K562 (cell line): ENCODE measurements around the gene EIF5. TPM values are rescaled to one million over a fixed set of nuclear protein-coding genes. Genes with fewer than 3 reads are reported as not detected.

Source experiments
- BHLHE40 ChIP-seq: IDR thresholded peaks from 2 replicates; pipeline ENCODE4 v1.6.1; 2011; ENCODE audit warnings: low read length, improper control_type of control experiment
- FOSL1 ChIP-seq: fragments of 200-800 bp; sonication (Bioruptor generic); conservative IDR thresholded peaks from 2 replicates; pipeline ENCODE4 v1.6.1; 2016; ENCODE audit warnings: missing genetic modification characterization, missing compliant biosample characterization
- MGA ChIP-seq: fragments of 450-650 bp; IDR thresholded peaks from 2 replicates; pipeline ENCODE4 v1.6.1; 2016; ENCODE audit warnings: mild to moderate bottlenecking, moderate library complexity
- POLR2G ChIP-seq: fragments of 200-400 bp; formaldehyde crosslinking; IDR thresholded peaks from 2 replicates; pipeline ENCODE4 v1.6.1; 2017; ENCODE audit warnings: low read depth, mild to moderate bottlenecking, antibody characterized with exemption, low read length, moderate library complexity
- RAD51 ChIP-seq: fragments of 450-650 bp; IDR thresholded peaks from 2 replicates; pipeline ENCODE4 v1.7.1; 2016; ENCODE audit warnings: low read depth, mild to moderate bottlenecking, borderline replicate concordance
- ZNF644 ChIP-seq: fragments of 200-800 bp; sonication (Bioruptor generic); IDR thresholded peaks from 2 replicates; pipeline ENCODE4 v1.6.1; 2016; ENCODE audit warnings: low read depth, missing genetic modification characterization, missing compliant biosample characterization
- polyA plus RNA-seq, 8 experiments: library from polyadenylated mRNA; depleted of rRNA in 4 of 8; stranded (reverse) in 5 of 8; unstranded in 3 of 8; fragments of >200 nt; fragmentation: Nextera tagmentation in 2 of 8; fragmentation: Illumina TruSeq in 1 of 8; extraction: Ambion mirVana in 2 of 8; extraction: Trizol in 1 of 8; gene quantifications; 2 replicates each; pipeline versions ENCODE4 v1.2.1 to v1.2.3, GENCODE V29; 2011 to 2014; ENCODE audit warnings: inconsistent platforms in 1 of 8, missing spikeins in 1 of 8
- total RNA-seq, 7 experiments: library from RNA; depleted of rRNA in 6 of 7; stranded (reverse); fragments of >200 nt in 6 of 7; fragmentation: Illumina TruSeq in 2 of 7; extraction: Trizol in 2 of 7; gene quantifications; 2 replicates each; pipeline versions ENCODE4 v1.2.1 to v1.2.3, GENCODE V29; 2011 to 2021; ENCODE audit warnings: low replicate concordance in 1 of 7
- TF ChIP-seq, protein P1 (sequence below): sonication (generic); formaldehyde crosslinking; IDR thresholded peaks from 2 replicates; pipeline ENCODE4 v1.8.0; 2023; ENCODE audit warnings: mild to moderate bottlenecking, missing genetic modification reagents
- TF ChIP-seq, protein P2 (sequence below): fragments of 250-450 bp; sonication (Bioruptor Pico); IDR thresholded peaks from 2 replicates; pipeline ENCODE4 v1.4.0; 2020; ENCODE audit warnings: mild to moderate bottlenecking, moderate library complexity, borderline replicate concordance

EIF5 gene
- total and polyA plus RNA-seq, 9 of the 15 experiments (the other 6 are each of a cell fraction or from before 2014, with no cell fraction given), result 92.7 to 442 (median 190) TPM

- TF ChIP-seq MGA (peak; percentile 45; the same call in 1 of the 2 replicates), POLR2G (no peak), FOSL1 (peak; percentile 64), ZNF644 (tag) (no peak), RAD51 (peak; percentile 45; the same call in 1 of the 2 replicates), BHLHE40 (peak; percentile 78)
- TF ChIP-seq, protein P1, sequence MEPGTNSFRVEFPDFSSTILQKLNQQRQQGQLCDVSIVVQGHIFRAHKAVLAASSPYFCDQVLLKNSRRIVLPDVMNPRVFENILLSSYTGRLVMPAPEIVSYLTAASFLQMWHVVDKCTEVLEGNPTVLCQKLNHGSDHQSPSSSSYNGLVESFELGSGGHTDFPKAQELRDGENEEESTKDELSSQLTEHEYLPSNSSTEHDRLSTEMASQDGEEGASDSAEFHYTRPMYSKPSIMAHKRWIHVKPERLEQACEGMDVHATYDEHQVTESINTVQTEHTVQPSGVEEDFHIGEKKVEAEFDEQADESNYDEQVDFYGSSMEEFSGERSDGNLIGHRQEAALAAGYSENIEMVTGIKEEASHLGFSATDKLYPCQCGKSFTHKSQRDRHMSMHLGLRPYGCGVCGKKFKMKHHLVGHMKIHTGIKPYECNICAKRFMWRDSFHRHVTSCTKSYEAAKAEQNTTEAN (CRISPR knock-in tag), result no peak
- TF ChIP-seq, protein P2, sequence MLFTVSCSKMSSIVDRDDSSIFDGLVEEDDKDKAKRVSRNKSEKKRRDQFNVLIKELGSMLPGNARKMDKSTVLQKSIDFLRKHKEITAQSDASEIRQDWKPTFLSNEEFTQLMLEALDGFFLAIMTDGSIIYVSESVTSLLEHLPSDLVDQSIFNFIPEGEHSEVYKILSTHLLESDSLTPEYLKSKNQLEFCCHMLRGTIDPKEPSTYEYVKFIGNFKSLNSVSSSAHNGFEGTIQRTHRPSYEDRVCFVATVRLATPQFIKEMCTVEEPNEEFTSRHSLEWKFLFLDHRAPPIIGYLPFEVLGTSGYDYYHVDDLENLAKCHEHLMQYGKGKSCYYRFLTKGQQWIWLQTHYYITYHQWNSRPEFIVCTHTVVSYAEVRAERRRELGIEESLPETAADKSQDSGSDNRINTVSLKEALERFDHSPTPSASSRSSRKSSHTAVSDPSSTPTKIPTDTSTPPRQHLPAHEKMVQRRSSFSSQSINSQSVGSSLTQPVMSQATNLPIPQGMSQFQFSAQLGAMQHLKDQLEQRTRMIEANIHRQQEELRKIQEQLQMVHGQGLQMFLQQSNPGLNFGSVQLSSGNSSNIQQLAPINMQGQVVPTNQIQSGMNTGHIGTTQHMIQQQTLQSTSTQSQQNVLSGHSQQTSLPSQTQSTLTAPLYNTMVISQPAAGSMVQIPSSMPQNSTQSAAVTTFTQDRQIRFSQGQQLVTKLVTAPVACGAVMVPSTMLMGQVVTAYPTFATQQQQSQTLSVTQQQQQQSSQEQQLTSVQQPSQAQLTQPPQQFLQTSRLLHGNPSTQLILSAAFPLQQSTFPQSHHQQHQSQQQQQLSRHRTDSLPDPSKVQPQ (CRISPR knock-in tag), result no peak
Observed at GRCh38 chr14:103284574-103285467, 49.2 kb upstream of the EIF5 start (continued).
